GM21526 (cell line): Measurements from ENCODE around the gene DNAH1.

Source experiments
- ATAC-seq: cut with Tn5 transposase; IDR thresholded peaks from one replicate; pipeline ENCODE4 v1.9.1; 2021; ENCODE audit warnings: moderate library complexity; ENCODE audit not compliant: unreplicated experiment, low FRiP score

DNAH1 gene

GRCh38 chr3:52431459-52432223 lies 115.5 kb downstream of the DNAH1 start:
- ATAC-seq = no peak

- no peak for ATAC-seq
Observed at GRCh38 chr3:52432225-52432624, 116.1 kb downstream of the DNAH1 start.

GRCh38 chr3:52432691-52433141 lies 116.6 kb downstream of the DNAH1 start:
- no peak for ATAC-seq

GRCh38 chr3:52433328-52433995 lies 117.3 kb downstream of the DNAH1 start:
- no peak for ATAC-seq

- no peak for ATAC-seq
Observed at GRCh38 chr3:52433996-52434479, 117.9 kb downstream of the DNAH1 start.

GRCh38 chr3:52434491-52435115 lies 118.5 kb downstream of the DNAH1 start:
- no peak for ATAC-seq

- ATAC-seq = no peak
Observed at GRCh38 chr3:52435246-52436101, 119.4 kb downstream of the DNAH1 start.

GRCh38 chr3:52436500-52437149 lies 120.5 kb downstream of the DNAH1 start:
- no peak for ATAC-seq

- ATAC-seq = no peak
Observed at GRCh38 chr3:52437326-52438103, 121.4 kb downstream of the DNAH1 start.

- no peak for ATAC-seq
Observed at GRCh38 chr3:52438104-52438376, 121.9 kb downstream of the DNAH1 start.

- ATAC-seq = no peak
Observed at GRCh38 chr3:52438579-52439425, 122.7 kb downstream of the DNAH1 start.

GRCh38 chr3:52439426-52440248 lies 123.5 kb downstream of the DNAH1 start:
- ATAC-seq = no peak

- no peak for ATAC-seq
Observed at GRCh38 chr3:52440249-52440551, 124.1 kb downstream of the DNAH1 start.

- ATAC-seq = no peak
Observed at GRCh38 chr3:52440671-52441070, 124.6 kb downstream of the DNAH1 start.

GRCh38 chr3:52441091-52441771 lies 125.1 kb downstream of the DNAH1 start:
- ATAC-seq = no peak

- no peak for ATAC-seq
Observed at GRCh38 chr3:52441772-52442332, 125.7 kb downstream of the DNAH1 start.
